Measurements from ENCODE around the gene DENND4C. TPM values are rescaled to one million over a fixed set of nuclear protein-coding genes. Genes with fewer than 3 reads are reported as not detected.
"Not testable (repeated sequence)": the region's sequence is repeated elsewhere in the genome, so short reads cannot be mapped to it uniquely, and the experiment has no call there.

DENND4C gene
- total RNA-seq, 1 donor: 65.1 TPM

DNA sequence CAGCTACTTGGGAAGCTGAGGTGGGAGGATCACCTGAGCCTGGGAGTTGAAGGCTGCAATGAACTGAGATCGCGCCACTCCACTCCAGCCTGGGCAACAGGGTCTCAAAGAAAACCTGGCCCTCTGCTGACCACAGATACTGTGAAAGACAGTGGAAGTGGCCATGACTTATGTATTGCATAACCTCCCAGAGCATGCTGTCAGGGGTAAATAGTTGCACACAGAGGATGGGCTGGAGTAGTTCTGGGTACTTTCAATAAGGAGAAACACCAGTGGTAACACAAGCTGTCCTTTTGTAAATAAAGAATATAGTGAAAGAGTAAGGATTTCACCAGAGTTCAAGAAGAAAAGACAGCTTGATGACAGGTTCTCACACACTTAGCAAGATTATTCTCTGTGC is 180.1 kb downstream of the DENND4C start:
- peaks cover 20% of the 10 kb centered on the region for H3K4me1 ChIP-seq (ENCODE audit: insufficient read depth, low read length)
- H3K79me2 ChIP-seq (ENCODE audit: insufficient read depth, low read length): no peaks in the 10 kb centered on the region
- no peaks in the 10 kb centered on the region for H3K9me3 ChIP-seq (ENCODE audit: low read depth, low read length)
- TF ChIP-seq, protein P1, sequence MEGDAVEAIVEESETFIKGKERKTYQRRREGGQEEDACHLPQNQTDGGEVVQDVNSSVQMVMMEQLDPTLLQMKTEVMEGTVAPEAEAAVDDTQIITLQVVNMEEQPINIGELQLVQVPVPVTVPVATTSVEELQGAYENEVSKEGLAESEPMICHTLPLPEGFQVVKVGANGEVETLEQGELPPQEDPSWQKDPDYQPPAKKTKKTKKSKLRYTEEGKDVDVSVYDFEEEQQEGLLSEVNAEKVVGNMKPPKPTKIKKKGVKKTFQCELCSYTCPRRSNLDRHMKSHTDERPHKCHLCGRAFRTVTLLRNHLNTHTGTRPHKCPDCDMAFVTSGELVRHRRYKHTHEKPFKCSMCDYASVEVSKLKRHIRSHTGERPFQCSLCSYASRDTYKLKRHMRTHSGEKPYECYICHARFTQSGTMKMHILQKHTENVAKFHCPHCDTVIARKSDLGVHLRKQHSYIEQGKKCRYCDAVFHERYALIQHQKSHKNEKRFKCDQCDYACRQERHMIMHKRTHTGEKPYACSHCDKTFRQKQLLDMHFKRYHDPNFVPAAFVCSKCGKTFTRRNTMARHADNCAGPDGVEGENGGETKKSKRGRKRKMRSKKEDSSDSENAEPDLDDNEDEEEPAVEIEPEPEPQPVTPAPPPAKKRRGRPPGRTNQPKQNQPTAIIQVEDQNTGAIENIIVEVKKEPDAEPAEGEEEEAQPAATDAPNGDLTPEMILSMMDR (IDR thresholded peaks at IDR 0.05; ENCODE audit: extremely low read depth, low read depth, low read length): no peak
- H2AFZ ChIP-seq (ENCODE audit: low read length): no peak overlapping the region
- no peaks in the 10 kb centered on the region for H3K36me3 ChIP-seq (ENCODE audit: insufficient read depth, low read length)
- no peaks in the 10 kb centered on the region for H4K20me1 ChIP-seq (ENCODE audit: insufficient read depth, low read length)
- no peak overlapping the region for H3K4me3 ChIP-seq (ENCODE audit: insufficient read depth, low read length)
- H3K27ac ChIP-seq (ENCODE audit: low read depth, low read length): peak overlapping the region; percentile 49
- DNase-seq (ENCODE audit: insufficient read length, low spot score, missing footprints): no peak
- peak overlapping the region; percentile 21 for H3K4me2 ChIP-seq (ENCODE audit: insufficient read depth, low read length)
- H3K27me3 ChIP-seq (ENCODE audit: insufficient read depth, low read length): no peaks in the 10 kb centered on the region

DNA sequence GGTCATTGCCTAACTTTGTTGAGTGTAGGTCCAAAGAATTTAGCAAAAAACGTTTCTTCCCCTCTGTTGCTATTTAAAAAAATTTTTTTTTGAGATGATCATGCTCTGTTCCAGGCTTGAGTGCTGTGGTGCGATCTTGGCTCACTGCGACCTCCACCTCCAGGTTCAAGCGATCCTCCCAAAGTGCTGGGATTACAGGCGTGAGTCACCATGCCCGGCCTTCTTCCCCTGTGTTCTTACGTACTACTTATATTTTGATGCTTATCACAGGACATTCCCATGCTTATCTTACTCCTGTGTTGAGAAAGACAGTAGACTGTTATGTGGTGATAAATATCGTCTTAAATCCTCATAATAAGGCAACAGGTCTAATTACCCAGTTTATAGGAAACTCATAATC is 180.8 kb downstream of the DENND4C start:
- Histone ChIP-seq H3K4me3 (ENCODE audit: insufficient read depth, low read length) (no peak overlapping the region), H2AFZ (ENCODE audit: low read length) (no peak overlapping the region), H3K27me3 (ENCODE audit: insufficient read depth, low read length) (no peaks in the 10 kb centered on the region), H3K79me2 (ENCODE audit: insufficient read depth, low read length) (no peaks in the 10 kb centered on the region), H4K20me1 (ENCODE audit: insufficient read depth, low read length) (no peaks in the 10 kb centered on the region), H3K4me1 (ENCODE audit: insufficient read depth, low read length) (peaks cover 20% of the 10 kb centered on the region), H3K36me3 (ENCODE audit: insufficient read depth, low read length) (no peaks in the 10 kb centered on the region), H3K9me3 (ENCODE audit: low read depth, low read length) (no peaks in the 10 kb centered on the region), H3K27ac (ENCODE audit: low read depth, low read length) (peak overlapping the region; percentile 63), H3K4me2 (ENCODE audit: insufficient read depth, low read length) (peak overlapping the region; percentile 21)
- DNase-seq (ENCODE audit: insufficient read length, low spot score, missing footprints): peak; percentile 56
- TF ChIP-seq, protein P1 (IDR thresholded peaks at IDR 0.05; ENCODE audit: extremely low read depth, low read depth, low read length): no peak

DNA sequence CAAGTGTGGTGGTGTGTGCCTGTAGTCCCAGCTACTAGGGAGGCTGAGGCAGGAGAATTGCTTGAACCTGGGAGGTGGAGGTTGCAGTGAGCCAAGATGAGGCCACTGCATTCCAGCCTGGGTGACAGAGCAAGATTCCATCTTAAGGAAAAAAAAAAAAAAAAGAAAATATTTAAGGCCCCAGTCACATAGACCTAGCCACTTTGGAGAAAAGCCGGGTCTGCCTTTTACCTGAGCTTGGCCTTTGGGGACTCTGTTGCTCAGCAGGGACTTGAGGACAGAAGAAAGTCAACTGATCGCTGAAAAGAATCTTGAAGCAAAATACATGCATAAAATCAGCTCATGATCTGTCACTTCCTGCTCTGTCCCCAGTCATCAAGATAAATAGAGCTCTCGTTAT is 183.0 kb downstream of the DENND4C start:
- not testable (repeated sequence) for H3K4me2 ChIP-seq (ENCODE audit: insufficient read depth, low read length); H3K27ac ChIP-seq (ENCODE audit: low read depth, low read length); H3K27me3 ChIP-seq (ENCODE audit: insufficient read depth, low read length); H3K79me2 ChIP-seq (ENCODE audit: insufficient read depth, low read length); H3K9me3 ChIP-seq (ENCODE audit: low read depth, low read length); H3K36me3 ChIP-seq (ENCODE audit: insufficient read depth, low read length); DNase-seq (ENCODE audit: insufficient read length, low spot score, missing footprints); H4K20me1 ChIP-seq (ENCODE audit: insufficient read depth, low read length); H2AFZ ChIP-seq (ENCODE audit: low read length); H3K4me3 ChIP-seq (ENCODE audit: insufficient read depth, low read length)
- peaks cover 20% of the 10 kb centered on the region for H3K4me1 ChIP-seq (ENCODE audit: insufficient read depth, low read length)

DNA sequence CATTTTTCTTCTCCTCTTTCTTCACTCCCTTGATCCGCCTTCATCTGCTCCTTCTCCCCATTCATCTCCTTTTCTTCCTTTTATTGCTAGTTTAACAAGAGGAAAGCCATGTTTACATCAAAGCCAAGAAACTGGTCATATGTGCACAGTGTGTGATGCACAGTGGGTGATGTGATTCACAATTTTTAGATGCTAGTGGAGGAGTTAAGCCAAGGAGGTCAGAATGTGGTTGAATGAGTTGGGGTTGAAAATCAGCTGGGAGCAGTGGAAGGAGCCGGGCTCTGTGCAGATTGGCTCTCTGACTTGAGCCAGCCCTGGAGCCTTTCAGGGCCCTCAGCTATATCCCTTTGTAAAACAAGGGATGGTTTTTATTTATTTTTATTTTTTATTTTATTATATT is 185.7 kb downstream of the DENND4C start:
- DNase-seq (ENCODE audit: insufficient read length, low spot score, missing footprints): peak; percentile 62
- Histone ChIP-seq H3K79me2 (ENCODE audit: insufficient read depth, low read length) (no peaks in the 10 kb centered on the region), H3K36me3 (ENCODE audit: insufficient read depth, low read length) (no peaks in the 10 kb centered on the region), H2AFZ (ENCODE audit: low read length) (no peak overlapping the region), H4K20me1 (ENCODE audit: insufficient read depth, low read length) (no peaks in the 10 kb centered on the region), H3K4me2 (ENCODE audit: insufficient read depth, low read length) (no peak overlapping the region), H3K27ac (ENCODE audit: low read depth, low read length) (no peak overlapping the region), H3K9me3 (ENCODE audit: low read depth, low read length) (no peaks in the 10 kb centered on the region), H3K4me3 (ENCODE audit: insufficient read depth, low read length) (no peak overlapping the region), H3K4me1 (ENCODE audit: insufficient read depth, low read length) (peaks cover under 1% of the 10 kb centered on the region), H3K27me3 (ENCODE audit: insufficient read depth, low read length) (no peaks in the 10 kb centered on the region)
- TF ChIP-seq, protein P1 (IDR thresholded peaks at IDR 0.05; ENCODE audit: extremely low read depth, low read depth, low read length): no peak

Measured in osteoblast (primary cell).